HFFc6 (cell line): Measurements from ENCODE around the gene ACTN3. TPM values are rescaled to one million over a fixed set of nuclear protein-coding genes. Genes with fewer than 3 reads are reported as not detected.
A peak's percentile ranks its signal among the peaks of the same experiment; 100 is the strongest.

ENCODE experiments used
- DNase-seq: peaks from one replicate; pipeline ENCODE4 v3.0.0-alpha.2; 2018
- H3K27ac Mint-ChIP-seq: 2 replicates; pipeline ENCODE4 v1.8.0; 2020; ENCODE audit warnings: mild to moderate bottlenecking, mixed read lengths
- H3K27me3 Mint-ChIP-seq: 2 replicates; pipeline ENCODE4 v1.8.0; 2021; ENCODE audit warnings: mild to moderate bottlenecking, moderate library complexity, mixed read lengths; ENCODE audit not compliant: insufficient read depth
- H3K36me3 Mint-ChIP-seq: 2 replicates; pipeline ENCODE4 v1.8.0; 2021; ENCODE audit warnings: low read depth, mixed read lengths
- H3K4me1 Mint-ChIP-seq: 2 replicates; pipeline ENCODE4 v1.8.0; 2020; ENCODE audit warnings: low read depth, mixed read lengths
- H3K4me3 Mint-ChIP-seq: 2 replicates; pipeline ENCODE4 v1.8.0; 2020; ENCODE audit warnings: mild to moderate bottlenecking, moderate library complexity, mixed read lengths
- H3K9me3 Mint-ChIP-seq: 2 replicates; pipeline ENCODE4 v1.8.0; 2020; ENCODE audit warnings: mild to moderate bottlenecking, mixed read lengths
- CTCF ChIP-seq: fragments of 200-600 bp; sonication (generic); IDR thresholded peaks from 2 replicates; pipeline ENCODE4 v1.5.0; 2021; ENCODE audit warnings: antibody characterized with exemption, mild to moderate bottlenecking
- total RNA-seq, 6 experiments: library from RNA; stranded (reverse); fragmentation: NEBNext Ultra II Directional; extraction: Animal tissue kit (Norgen Biotek cat#: 25700); gene quantifications; 2 replicates in 1 of 6; 3 replicates in 5 of 6; pipeline ENCODE4 v1.2.3, GENCODE V29; 2021

The ACTN3 gene
- total RNA-seq, 6 experiments from 2014 or later, result 0.07 to 0.24 (median 0.10) TPM; not detected in 2

GRCh38 chr11:66589996-66590675 is 43.4 kb downstream of the ACTN3 start:
- Mint-ChIP-seq H3K4me3 (no peak overlapping the region), H3K36me3 (peaks cover 4% of the 10 kb centered on the region; the same call in 1 of the 2 replicates), H3K9me3 (no peaks in the 10 kb centered on the region), H3K4me1 (peaks cover 14% of the 10 kb centered on the region), H3K27me3 (peaks cover 7% of the 10 kb centered on the region), H3K27ac (no peak overlapping the region)
- no peak for TF ChIP-seq CTCF
- no peak for DNase-seq

- Mint-ChIP-seq H3K9me3 (no peaks in the 10 kb centered on the region), H3K4me3 (no peak overlapping the region), H3K27me3 (peaks cover 3% of the 10 kb centered on the region)
Observed at GRCh38 chr11:66591175-66591574, 44.5 kb downstream of the ACTN3 start.

GRCh38 chr11:66592457-66593302 is 46.0 kb downstream of the ACTN3 start, which contains the start of the genes CCDC87 and CCS:
CCDC87 (minus strand) TSS chr11:66593063; CDS start chr11:66593015, 48 bp downstream.
CCS (plus strand) TSS chr11:66593185; CDS start chr11:66593262, 77 bp downstream.
- peaks cover 14% of the 10 kb centered on the region for H3K4me1 Mint-ChIP-seq
- peak; percentile 95 for DNase-seq
- TF ChIP-seq CTCF, result peak; percentile 80
- peak within 1 kb of the TSS; percentile 99 for H3K4me3 Mint-ChIP-seq
- peak within 1 kb of the TSS; percentile 96 for H3K27ac Mint-ChIP-seq
- peaks cover 4% of the 10 kb centered on the region; the same call in 1 of the 2 replicates for H3K36me3 Mint-ChIP-seq
- peaks cover 3% of the 10 kb centered on the region; the same call in 1 of the 2 replicates for H3K27me3 Mint-ChIP-seq
- no peaks in the 10 kb centered on the region for H3K9me3 Mint-ChIP-seq

More at GRCh38 chr11:66591175-66591574, 44.5 kb downstream of the ACTN3 start:
- Mint-ChIP-seq H3K27ac (no peak overlapping the region), H3K4me1 (peaks cover 14% of the 10 kb centered on the region), H3K36me3 (peaks cover 4% of the 10 kb centered on the region; the same call in 1 of the 2 replicates)
- no peak for TF ChIP-seq CTCF
- no peak for DNase-seq

- no peak for DNase-seq
- Mint-ChIP-seq H3K9me3 (no peaks in the 10 kb centered on the region), H3K4me1 (peaks cover 14% of the 10 kb centered on the region), H3K4me3 (peak overlapping the region; percentile 99), H3K27ac (peak overlapping the region; percentile 96), H3K36me3 (peaks cover 4% of the 10 kb centered on the region; the same call in 1 of the 2 replicates), H3K27me3 (peaks cover 3% of the 10 kb centered on the region; the same call in 1 of the 2 replicates)
- TF ChIP-seq CTCF, result no peak
Observed at GRCh38 chr11:66593303-66593635, 46.6 kb downstream of the ACTN3 start.

GRCh38 chr11:66593650-66594049 is 46.9 kb downstream of the ACTN3 start:
- Mint-ChIP-seq H3K36me3 (peaks cover 4% of the 10 kb centered on the region; the same call in 1 of the 2 replicates), H3K27me3 (peaks cover 3% of the 10 kb centered on the region; the same call in 1 of the 2 replicates), H3K27ac (peak overlapping the region; percentile 96), H3K9me3 (no peaks in the 10 kb centered on the region), H3K4me1 (peaks cover 14% of the 10 kb centered on the region), H3K4me3 (peak overlapping the region; percentile 99)
- no peak for DNase-seq
- TF ChIP-seq CTCF, result no peak
